Measurements from ENCODE around the gene SMIM41. TPM values are rescaled to one million over a fixed set of nuclear protein-coding genes. Genes with fewer than 3 reads are reported as not detected.

SMIM41 gene
- total RNA-seq, 1 donor from 2014 or later: not detected

DNA sequence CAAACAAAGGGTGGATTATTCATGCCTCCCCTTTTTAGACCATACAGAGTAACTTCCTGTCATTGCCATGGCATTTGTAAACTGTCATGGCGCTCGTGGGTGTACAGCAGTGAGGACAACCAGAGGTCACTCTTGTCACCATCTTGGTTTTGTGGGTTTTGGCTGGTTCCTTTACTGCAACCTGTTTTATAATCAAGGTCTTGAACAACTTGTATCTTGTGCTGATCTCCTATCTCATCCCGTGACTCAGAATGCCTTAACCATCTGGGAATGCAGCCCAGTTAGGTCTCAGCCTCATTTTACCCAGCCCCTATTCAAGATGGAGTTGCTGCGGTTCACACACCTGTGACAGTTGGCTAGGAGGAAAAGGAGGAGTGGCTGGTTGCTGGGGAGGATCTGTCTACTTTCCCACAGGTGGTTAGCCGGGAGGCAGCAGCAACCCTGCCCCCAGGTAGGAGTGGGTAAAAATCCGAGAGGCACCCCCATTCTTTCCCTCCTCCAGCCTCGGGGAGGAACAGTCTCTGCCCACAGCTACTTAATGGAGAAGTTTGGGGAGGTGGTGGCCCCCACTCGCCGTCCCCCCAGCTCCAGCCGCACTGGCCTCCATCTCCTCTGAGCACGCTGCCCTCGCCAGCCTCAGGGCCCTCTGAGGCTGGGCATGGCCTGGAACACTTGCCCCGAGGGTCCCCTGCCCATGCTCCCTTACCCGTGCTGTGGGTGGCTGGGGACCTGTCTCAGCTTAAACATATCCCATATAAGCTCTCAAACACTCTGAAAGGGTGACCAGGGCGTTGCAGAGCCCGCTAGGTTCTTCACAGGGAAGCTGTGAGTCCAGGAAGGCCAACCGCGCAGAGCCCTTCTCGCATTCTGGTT lies 41.7 kb downstream of the SMIM41 start:
- no peak overlapping the region for H3K4me3 ChIP-seq (ENCODE audit: low read depth, low read length)
- TF ChIP-seq, protein P1, sequence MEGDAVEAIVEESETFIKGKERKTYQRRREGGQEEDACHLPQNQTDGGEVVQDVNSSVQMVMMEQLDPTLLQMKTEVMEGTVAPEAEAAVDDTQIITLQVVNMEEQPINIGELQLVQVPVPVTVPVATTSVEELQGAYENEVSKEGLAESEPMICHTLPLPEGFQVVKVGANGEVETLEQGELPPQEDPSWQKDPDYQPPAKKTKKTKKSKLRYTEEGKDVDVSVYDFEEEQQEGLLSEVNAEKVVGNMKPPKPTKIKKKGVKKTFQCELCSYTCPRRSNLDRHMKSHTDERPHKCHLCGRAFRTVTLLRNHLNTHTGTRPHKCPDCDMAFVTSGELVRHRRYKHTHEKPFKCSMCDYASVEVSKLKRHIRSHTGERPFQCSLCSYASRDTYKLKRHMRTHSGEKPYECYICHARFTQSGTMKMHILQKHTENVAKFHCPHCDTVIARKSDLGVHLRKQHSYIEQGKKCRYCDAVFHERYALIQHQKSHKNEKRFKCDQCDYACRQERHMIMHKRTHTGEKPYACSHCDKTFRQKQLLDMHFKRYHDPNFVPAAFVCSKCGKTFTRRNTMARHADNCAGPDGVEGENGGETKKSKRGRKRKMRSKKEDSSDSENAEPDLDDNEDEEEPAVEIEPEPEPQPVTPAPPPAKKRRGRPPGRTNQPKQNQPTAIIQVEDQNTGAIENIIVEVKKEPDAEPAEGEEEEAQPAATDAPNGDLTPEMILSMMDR (IDR thresholded peaks at IDR 0.05; ENCODE audit: insufficient read depth, low read length, poor library complexity, severe bottlenecking): no peak
- no peak for DNase-seq (ENCODE audit: low read depth)
- H3K27me3 ChIP-seq (ENCODE audit: control insufficient read depth, insufficient read depth, low read length): peaks cover 7% of the 10 kb centered on the region
- H3K36me3 ChIP-seq (ENCODE audit: control insufficient read depth, insufficient read depth, low read length): no peaks in the 10 kb centered on the region

DNA sequence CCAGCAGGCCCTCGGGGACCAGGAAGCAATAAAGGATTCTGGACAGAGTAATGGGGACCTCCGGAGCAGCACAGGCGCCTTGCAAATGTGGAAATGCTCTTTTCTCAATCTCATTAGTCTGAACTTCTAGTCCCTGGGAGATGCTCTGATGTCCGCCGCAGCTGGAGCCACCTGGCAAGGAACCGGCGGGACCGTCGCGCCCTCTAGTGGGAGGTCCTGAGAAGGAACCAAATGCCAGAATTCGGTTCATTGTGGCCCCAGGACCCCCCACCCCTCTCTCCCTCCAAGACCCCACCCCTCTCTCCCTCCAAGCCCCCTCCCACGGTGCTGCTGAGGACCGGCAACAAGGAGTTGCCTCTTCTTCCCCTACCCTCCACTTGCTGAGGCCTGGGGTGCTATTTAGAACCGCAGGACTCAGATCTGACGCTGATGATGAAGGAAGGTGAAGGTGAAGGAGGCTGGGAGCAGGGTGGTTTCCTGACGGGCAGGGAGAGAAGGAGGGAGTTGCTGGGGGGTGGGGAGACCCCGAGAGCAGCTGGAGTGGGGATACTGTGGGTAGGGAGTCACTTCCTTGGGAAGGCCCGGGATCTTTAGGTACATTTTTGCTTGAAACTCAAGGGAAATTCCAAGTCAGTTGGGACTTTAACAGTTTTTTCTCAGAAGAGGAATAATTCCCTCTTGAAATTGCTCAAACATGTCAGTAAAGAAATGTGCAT lies 42.5 kb downstream of the SMIM41 start:
- H3K4me3 ChIP-seq (ENCODE audit: low read depth, low read length): no peak overlapping the region
- no peak for DNase-seq (ENCODE audit: low read depth)
- TF ChIP-seq, protein P1 (IDR thresholded peaks at IDR 0.05; ENCODE audit: insufficient read depth, low read length, poor library complexity, severe bottlenecking): peak; percentile 86
- peaks cover 8% of the 10 kb centered on the region for H3K27me3 ChIP-seq (ENCODE audit: control insufficient read depth, insufficient read depth, low read length)
- no peaks in the 10 kb centered on the region for H3K36me3 ChIP-seq (ENCODE audit: control insufficient read depth, insufficient read depth, low read length)

DNA sequence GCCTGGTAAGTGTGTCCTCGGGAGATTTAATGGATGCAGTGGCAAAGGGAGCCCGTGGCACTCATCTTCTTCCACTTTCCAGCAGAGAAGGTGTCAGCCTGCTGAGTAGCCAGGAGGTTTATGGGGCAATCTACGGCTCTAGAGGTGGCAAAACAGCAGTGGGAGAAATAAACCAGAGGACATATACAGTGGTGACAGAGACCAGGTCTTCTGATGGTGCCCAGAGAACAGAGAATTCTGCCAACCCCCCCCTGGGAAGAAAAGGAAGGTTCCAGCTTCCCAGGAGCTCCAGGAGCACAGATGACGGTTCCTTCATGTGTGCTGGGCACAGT lies 43.0 kb downstream of the SMIM41 start:
- Histone ChIP-seq H3K27me3 (ENCODE audit: control insufficient read depth, insufficient read depth, low read length) (peaks cover 8% of the 10 kb centered on the region), H3K4me3 (ENCODE audit: low read depth, low read length) (no peak overlapping the region), H3K36me3 (ENCODE audit: control insufficient read depth, insufficient read depth, low read length) (no peaks in the 10 kb centered on the region)
- no peak for DNase-seq (ENCODE audit: low read depth)
- TF ChIP-seq, protein P1 (IDR thresholded peaks at IDR 0.05; ENCODE audit: insufficient read depth, low read length, poor library complexity, severe bottlenecking): no peak

DNA sequence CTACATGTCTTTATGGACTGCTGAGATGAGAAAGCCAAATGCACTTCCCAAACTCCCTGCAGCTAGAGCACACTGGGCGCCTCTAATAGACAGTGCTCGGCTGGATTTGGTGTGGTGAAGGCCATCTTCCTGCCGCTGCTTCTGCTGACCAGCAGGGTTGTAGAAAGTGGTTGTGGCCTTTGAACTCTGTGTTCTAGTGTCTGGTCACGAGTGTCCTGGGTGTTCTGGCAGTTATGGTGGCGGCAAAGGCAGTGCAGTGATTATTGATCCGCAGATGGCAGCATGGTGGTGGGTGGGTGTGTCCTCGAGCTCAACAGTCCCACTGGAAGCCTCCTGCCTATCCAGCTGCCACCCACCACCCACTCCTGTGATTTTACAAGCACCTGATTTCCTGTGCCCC lies 43.4 kb downstream of the SMIM41 start:
- H3K4me3 ChIP-seq (ENCODE audit: low read depth, low read length): no peak overlapping the region
- H3K27me3 ChIP-seq (ENCODE audit: control insufficient read depth, insufficient read depth, low read length): peaks cover 8% of the 10 kb centered on the region
- H3K36me3 ChIP-seq (ENCODE audit: control insufficient read depth, insufficient read depth, low read length): no peaks in the 10 kb centered on the region
- TF ChIP-seq, protein P1 (IDR thresholded peaks at IDR 0.05; ENCODE audit: insufficient read depth, low read length, poor library complexity, severe bottlenecking): no peak
- DNase-seq (ENCODE audit: low read depth): no peak

DNA sequence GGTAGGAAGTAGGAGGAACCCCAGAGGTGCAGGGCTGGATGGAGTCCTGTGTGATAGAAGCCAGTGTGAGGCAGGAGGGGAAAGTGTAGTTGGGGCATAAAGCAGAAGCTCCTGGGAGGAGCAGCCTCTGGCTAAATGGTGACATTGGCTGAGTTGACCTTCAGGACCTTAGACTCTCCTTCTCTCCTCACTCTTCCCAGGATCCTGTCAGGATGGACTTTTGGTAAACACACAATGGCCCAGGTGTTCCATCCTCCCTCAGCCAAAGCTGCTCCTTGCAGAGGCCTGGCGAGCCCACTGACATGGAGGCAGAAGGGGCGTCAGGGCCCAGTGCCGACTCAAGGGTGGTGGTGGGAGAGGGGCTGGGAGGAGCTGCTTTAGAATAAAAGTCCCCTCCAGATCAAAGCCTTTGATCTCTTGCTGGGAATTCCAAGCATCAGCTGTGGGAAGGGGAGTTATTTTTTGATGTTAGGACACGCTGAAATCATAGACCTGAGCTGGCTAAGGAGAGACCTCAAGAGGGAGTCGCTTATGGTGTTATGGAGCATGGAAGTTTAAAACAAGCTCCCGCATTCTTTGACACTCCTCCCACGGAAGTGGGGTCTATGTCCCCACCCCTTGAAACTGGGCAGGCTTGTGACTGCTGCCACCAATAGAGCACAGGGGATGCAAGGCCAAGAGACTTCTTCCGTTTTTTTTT lies 44.1 kb downstream of the SMIM41 start:
- Histone ChIP-seq H3K4me3 (ENCODE audit: low read depth, low read length) (no peak overlapping the region), H3K27me3 (ENCODE audit: control insufficient read depth, insufficient read depth, low read length) (peaks cover 8% of the 10 kb centered on the region), H3K36me3 (ENCODE audit: control insufficient read depth, insufficient read depth, low read length) (no peaks in the 10 kb centered on the region)
- DNase-seq (ENCODE audit: low read depth): no peak
- TF ChIP-seq, protein P1 (IDR thresholded peaks at IDR 0.05; ENCODE audit: insufficient read depth, low read length, poor library complexity, severe bottlenecking): no peak

Data from kidney epithelial cell (primary cell).